ENCODE data around the gene DGKG.

DGKG gene

DNA sequence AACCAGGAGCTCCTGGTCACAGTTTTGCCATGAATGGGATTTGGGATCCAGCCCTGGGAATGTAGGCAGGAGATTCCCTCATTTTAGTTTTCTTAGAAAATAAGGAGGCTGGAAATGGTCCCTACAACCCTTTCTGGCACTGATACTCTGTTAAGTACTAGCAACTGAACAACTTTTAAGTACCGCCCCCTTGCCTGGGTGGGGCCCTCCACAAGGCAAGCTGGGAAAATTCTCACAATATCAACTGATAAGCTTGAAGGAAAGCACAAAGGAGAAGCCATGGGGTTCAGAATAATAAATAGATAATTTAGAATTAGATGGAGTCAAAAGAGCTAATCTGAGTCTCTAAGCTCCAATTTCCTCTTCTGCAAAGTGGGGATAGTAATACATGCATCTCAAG, 4.2 kb upstream of the DGKG start:
- no peak for DNase-seq

DNA sequence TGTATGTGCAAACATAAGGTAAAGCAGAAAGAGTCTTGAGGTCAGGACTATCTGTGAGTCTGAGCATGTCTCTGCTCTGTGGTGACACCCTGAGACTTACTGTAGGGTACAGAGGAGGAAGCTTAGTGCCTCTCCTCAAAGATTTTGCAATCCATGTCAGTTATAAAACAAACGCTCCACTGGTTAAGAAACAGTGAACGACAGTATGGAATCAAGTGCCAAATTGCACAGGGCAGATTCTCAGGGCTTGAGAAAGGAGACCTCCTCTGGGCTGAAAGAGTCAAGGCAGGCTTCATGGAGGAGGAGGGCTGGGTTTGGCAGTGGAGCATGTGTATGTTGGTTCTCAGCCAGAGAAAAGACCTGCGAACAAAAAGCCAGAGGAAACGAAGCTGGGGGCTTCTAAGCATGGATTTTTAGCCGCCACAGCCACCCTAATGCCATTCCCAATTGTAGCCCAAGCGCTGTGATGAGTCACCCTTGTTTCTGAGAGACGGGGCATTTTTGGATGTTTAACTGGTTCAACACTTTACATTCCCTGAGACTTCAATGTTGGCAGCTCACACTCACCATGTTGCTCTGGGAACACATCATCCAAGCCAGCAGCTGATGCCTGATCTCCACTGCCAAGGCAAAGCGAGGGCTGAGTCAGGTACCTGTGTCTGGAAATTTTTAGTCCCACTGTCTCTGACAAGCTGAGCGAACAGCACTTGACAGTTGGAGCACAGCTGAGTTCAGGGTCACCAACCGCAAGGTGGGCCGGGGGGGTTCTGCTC, 3.4 kb upstream of the DGKG start:
- DNase-seq, result no peak

- DNase-seq, result no peak
Observed at GRCh38 chr3:186362988-186363387, 954 bp upstream of the DGKG start.

- no peak for DNase-seq
Observed at GRCh38 chr3:186362537-186362842, 456 bp upstream of the DGKG start.

DNA sequence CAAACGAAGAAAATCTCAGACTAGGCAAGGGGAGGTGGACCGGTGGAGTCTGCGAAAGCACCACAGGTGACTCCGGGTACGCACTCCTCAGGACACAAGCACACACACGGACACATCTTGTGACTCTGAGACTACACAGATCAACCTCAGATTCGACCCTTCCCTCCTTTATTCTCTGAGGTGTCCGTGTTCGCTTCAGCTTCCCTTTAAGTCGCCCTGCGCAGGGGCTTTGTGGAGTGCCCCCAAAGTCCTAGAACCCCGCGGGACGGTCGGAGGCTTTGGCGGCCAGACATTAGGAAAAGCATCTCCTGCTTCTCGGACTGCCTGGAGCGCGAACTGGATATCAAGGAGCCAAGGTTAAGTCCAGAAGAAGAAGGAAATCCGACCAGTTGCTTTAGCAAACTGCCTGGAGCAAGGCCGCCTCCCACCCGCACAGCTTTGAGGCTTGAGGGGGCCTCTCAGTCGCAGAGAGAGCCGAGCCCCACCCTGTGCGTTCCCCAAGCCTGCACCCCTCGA, 730 bp downstream of the DGKG start:
- DNase-seq, result no peak

- DNase-seq, result no peak
Observed at GRCh38 chr3:186360779-186361178, 1.3 kb downstream of the DGKG start.

GRCh38 chr3:186359078-186359477, 3.0 kb downstream of the DGKG start:
- DNase-seq, result no peak

- no peak for DNase-seq
Observed at GRCh38 chr3:186356152-186356551, 5.9 kb downstream of the DGKG start.

- no peak for DNase-seq
Observed at GRCh38 chr3:186354100-186354499, 7.9 kb downstream of the DGKG start.

DNA sequence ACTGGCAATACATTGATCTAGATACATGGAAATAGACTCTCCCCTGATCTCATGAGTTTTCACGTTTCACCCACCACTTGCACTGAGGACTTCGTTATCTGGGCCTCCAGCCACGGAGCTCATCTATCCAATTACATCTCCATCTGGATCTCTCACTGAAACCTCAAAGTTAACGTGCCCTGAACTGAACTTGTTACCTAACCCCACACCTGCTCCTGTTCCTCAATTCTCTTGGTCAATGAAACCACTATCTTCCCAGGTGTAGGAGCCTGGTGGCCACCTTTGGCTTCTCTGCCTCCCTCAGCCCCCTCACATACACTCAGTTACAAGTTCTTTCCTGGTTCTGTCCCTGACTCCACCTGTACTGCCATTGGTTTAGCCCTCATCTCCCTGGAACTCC, 9.7 kb downstream of the DGKG start:
- DNase-seq, result no peak

DNA sequence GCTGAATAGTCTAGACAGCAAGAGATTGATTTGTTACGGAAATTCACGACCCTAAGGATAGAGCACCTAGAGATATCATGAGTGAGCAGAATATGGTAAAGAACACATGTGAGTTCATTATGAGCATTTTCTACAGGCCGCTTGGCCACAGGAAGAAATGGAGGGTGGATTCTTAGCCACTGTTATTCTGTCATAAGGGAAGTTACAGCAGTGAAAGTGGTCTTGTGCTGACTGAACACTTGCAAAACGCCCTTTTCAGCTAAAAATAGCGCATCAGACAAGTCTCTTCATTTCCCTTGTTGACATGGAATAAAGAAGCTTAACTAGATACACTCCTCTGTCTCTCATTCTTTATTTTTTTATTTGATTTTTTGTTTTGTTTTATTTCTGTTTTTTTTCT, 19.8 kb downstream of the DGKG start:
- no peak for DNase-seq

- DNase-seq, result no peak
Observed at GRCh38 chr3:186340204-186340603, 21.8 kb downstream of the DGKG start.

GRCh38 chr3:186339180-186339918, 22.7 kb downstream of the DGKG start:
- no peak for DNase-seq

DNA sequence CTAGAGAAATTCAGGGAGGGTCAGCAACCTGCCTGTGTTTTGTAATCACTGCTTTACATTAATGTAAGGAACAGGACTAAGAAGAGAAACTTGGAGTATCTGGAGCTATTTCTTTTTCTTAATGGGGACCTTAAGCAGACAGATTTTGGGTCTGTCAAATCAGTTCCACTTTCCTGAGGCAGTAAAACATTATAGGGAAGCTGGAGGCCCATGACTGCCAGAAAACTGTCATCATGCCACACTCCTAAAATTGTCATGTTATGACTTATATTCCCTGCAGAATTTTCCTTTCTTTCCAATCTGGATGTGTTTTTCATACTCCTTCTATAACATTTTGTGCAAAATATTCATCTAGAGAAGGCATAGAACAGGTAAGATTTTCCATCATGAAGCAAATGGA, 28.8 kb downstream of the DGKG start:
- no peak for DNase-seq

GRCh38 chr3:186330772-186331460, 31.1 kb downstream of the DGKG start:
- DNase-seq, result no peak

DNA sequence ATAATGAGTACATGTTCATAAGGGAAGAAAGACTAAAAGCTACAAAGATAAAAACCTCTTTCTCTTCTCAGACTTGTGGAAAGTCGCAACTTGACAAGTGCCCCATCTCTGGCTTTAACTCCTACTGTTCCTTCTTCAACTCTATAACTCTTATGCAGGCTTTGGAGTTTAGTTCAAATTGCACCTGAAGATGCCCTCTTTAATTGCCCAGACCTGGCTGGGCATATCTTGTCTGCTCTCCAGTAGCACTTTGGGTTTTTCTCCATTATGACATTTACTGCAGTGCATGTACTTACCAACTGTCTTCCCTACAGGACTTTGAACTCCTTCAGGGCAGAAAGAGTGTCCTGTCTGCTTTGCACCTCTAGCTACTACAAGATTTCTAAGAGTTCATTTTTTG, 32.4 kb downstream of the DGKG start:
- no peak for DNase-seq

DNA sequence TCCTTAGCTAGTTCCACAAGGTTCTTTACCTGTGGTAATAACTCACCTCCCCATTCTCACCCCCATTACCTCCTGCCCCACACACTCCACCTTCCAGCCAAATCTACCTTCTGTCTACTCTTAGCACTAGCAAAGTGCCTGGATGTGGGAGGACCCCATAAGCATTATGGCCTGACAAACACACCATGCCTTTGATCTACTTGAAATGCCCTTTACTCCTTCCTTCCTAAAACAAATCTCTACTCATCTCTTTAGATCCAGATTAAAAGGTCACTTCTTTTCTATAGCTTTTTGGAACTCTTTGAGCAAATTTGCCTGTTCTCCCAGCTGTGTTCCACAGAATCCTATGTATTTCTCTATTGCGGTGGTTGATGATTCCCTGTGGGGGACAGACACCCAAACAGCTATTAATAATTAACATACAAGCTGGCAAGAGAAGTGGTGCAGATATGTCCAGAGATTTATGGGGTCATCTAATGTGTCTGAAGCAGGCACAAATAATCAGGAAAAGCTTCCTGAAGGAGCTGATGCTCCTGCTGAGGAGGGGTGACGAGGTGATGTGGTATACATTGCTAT, 34.0 kb downstream of the DGKG start:
- no peak for DNase-seq

GRCh38 chr3:186322761-186323160, 39.3 kb downstream of the DGKG start:
- DNase-seq, result no peak

DNA sequence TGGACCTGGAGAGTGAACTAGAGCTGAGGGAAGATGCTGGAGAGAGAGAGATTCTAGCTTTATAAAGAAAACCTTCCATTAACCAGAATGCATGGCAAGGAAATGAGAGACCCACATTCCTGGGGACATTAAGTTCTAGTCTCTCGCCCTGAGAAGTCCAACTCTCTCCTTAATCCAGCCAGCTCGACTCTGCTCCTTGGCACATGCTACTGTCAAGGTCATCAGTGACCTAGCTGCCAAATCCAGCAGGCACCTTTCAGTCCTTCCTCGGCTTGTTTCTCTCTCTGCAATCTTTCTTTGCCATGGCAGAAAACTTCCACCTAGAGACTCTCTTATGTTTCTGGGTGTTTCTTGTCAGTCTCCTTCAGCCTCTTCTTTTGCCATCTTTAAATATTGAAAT, 40.3 kb downstream of the DGKG start:
- no peak for DNase-seq

- no peak for DNase-seq
Observed at GRCh38 chr3:186320862-186321568, 41.0 kb downstream of the DGKG start.

DNA sequence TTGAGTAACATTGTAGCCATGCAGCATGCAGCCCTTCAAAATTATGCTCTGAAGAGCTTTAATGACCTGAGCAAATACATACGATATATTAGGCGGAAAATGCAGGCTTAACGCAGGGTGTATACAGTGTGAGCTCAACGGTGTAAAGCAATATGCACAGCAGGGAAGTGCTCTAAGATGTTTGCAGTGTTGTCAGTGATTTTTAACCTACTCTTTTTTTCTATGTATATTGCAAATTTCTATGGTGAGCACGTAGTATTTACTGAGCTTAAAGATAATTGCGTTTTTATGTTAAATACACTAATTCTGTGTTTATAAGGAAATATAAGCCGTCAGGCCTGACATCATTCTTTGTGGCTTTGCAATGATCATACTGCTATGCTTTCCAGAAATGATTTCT, 42.1 kb downstream of the DGKG start:
- DNase-seq, result no peak

- DNase-seq, result no peak
Observed at GRCh38 chr3:186318135-186318534, 43.9 kb downstream of the DGKG start.

DNA sequence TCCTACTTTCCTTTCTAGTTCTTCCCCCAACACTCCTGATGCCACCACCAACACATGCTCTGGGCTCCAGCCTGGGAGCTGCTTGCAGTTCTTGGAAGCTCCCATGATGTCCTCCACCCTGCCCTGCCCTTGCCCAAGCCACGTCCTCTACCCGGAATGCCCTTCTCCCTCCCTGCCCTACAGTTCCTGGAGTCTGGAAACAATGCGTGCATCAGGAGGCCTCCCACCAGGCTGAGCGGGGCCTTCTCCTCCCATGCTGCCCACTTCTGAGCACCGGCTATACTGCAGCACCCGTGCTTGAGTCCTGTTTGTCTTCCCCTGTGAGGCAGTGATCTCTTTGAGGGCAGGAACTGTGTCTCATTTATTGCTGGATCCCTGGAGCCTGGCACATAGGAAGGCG, 44.6 kb downstream of the DGKG start:
- no peak for DNase-seq

Measured in NCI-H2081 treated with DMSO at 0.1 percent for 48 hours (cell line).